ENCODE data around the gene CDHR5.

Gene CDHR5

DNA sequence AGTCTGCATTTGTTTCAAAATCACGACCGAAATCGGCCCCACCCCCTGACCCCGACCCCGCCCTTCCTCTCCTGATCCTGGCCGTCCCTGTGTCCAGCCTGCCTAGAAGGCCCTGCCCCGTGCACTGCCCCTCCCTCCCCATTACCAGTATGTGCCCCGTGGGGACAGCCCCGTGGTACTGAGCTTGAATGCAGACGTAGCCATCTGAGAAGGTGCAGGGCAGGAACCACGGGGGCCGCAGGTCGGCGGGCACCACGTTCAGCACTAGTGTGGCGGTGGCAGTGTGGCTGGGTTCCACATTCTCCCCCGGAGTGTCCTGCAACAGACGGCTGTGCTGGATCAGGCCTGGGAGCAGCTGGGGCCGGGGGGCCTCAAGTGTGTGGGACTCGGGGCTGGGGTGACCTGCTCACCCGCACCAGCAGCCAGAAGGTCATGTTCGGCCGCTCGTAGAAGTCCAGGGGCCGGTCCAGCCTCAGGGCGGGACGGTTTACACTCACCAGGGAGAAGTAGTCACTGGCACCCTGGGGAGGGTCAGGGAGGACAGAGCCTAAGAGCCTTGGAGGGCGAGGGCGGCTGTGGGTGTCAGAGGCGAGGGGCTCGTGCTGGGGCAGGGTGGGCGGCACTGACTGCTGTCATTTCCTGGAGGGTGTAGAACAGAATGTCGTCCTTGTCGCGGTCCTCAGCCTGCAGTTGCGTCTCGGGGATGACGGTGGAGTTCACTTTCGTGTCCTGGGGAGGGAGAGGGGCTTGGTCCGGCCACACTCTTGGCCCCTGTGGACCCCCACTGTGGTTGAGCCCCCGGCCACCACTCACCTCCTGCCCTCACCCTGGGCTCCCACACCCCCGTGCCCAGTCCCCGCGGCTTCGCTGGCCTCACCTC, 3.6 kb downstream of the CDHR5 start:
- no peak for DNase-seq

DNA sequence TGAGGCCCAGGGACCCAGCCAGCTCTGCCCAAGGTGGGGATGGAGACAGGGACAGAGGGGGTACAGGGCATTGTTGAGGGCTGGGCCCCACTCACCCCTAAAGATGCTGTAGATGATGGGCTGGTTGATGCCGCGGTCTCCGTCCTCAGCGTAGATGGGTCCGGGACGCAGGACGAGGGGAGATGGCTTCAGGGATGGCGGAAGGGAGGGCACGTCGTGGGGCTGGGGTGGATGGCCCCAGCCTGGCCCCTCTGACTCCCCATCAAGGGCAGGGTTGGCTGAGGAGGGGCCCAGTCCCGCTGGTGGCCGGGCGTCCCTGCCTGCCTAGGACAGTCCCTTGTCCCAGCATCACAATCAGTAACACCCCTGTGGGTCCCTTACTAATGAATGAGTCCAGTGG, 4.6 kb downstream of the CDHR5 start:
- DNase-seq, result no peak

DNA sequence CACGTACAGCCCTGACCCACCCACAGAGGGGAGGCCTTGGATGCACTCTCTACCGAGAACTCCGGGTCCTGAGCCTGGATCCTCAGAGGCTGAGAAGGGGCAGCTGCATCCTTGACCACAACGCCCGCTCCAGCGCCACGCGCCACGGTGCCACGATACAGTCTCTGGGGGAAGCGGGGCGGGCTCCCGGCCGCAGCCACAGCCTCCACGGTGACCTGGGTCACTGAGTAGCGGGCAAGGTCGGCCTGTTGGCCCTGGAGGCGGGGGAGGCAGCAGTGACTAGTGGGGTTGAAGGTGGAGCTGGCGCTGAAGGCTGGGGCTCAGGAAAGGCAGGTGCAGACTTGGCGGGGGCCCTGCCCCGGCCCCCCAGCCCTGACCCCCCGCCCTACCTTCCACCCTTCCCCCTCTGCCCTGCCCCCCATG, 5.1 kb downstream of the CDHR5 start:
- no peak for DNase-seq

DNA sequence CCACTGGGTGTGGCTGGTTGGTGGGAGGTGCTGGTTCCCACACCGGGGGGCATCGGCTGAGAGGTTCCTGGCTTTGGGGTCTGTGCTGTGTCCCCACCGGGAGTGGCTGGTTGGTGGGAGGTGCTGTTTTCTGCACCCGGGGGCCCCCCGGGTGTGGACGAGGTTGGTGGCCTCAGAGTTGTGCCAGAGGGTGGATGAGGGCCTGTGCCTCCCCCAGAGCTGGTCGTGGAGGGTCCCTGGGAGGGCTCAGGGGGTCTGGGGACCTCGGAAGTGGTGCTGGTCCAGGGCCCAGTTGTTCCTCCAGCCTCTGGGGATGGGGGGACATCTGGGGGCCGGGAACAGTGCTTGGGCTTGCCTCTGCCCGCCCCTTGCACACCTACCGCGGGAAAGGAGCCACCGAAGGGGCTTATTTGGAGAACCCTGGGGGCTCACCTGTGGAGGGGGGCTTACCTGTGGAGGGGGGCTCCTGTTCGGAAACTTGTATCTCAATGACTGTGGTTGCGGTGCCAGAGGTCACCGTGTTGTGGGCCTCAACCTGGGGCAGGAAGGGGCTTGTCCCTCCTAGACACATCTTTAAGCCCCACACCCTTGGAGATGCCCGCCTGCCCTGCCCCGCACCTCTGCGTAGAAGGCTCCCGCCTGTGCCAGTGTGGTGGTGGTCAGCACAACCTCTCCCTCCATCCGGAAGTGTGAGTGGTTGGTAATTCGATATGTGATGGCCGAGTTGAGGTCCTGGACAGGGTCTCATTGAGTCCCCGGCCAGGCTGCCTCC, 5.7 kb downstream of the CDHR5 start:
- DNase-seq, result no peak

DNA sequence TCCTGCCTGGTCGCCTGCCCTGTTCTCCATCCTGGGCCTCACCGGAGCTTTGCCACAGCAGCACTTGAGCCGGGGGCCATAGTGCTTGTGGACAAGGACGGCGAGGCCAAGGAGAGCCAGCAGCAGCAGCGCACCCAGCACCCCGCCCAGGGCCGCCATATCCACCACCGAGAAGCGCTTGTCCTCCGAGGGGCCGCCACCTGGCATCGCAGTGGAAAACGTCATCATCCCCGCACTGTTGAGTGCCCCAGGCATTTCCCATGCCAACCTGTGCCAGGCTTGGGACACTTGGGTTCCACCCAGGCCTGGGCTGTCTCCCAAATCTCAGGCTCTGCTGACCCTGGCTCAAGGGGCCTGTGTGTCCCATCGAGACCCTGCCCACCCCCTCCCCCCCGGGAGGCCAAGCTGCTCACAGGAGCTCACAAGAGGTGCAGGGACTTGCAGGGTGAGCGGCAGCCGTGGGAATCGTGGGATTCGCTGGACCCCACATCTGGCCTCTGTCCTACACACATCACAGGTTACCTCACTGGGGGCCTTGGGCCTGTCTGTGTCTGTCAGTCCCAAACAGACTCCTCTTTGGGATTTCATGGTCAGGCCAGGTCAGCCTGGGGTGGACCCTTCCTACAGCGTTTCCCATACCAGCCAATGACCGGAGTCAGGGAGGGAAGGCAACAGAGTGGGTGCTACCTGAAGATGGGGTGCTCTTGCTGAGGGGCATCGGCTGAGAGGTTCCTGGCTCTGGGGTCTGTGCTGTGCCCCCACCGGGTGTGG, 6.7 kb downstream of the CDHR5 start:
- DNase-seq, result no peak

DNA sequence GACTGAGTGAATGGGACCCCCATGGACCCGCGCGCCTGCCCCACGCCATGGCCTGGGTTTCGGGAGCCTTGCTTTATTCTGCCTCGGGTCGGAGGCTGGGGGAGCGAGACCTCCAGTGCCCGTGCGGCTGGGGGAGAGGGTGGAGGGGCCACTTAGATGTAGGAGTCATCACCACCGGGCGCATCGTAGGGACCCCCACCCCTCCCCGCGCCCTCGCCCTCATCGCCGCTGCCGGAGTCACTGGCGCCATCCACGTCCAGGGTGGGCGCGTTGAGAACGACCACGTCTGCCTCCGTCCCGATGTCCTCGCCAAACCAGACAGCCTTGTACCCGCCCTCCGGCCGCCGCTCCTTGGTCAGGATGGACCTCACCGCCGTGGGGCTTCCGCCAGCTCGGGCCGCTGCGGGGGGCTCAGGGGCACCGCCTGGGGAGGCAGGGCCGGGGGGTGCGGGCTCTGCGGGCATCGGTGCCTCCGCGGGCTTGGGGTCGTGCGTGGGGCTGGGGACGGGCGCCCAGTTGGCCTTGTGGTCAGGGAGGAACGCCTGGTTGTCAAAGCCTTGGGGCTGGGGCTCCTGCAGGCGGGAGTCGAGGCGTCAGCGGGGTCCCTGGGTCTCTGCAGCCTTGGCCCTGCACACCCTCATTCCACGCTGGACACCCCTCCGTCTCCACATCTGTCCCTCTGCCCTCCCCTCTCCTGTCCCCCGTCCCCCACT, 7.4 kb downstream of the CDHR5 start:
- DNase-seq, result no peak

DNA sequence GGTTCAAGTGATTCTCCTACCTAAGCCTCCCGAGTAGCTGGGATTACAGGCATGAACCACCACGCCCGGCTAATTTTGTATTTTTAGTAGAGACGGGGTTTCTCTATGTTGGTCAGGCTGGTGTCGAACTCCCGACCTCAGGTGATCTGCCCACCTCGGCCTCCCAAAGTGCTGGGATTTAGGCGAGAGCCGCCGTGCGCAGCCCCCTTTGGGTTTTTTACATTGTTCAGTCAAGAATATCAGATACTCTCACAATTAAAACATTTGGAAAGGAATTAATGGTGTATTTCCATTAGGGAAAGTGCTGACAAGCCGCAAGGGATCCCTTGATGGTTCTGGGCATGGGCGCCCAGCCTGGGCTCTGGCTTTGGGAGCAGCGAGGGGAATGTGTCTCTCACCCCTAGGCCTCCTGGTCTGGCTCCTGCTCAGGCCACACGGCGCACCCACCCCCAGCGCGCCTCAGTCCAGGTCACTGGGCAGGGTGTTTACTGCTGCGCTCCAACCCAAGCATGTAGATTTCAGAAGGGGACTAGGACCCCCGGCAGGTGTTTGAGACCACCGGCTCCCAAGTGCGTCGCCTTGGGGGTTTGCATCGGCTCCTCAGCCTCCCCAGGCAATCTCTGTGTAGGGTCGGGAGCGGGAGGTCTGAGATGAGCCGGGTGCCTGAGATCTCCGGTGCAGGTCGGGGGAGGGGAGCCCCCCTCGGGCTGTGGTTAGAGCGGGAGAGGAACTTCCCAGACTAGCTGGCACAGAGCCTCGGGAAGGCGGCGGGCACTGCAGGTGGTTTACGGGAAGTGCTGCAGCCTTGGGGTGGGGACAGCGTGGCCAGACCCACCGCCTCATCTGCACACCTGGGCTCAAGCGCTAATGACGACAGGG, 8.2 kb downstream of the CDHR5 start:
- DNase-seq, result no peak

DNA sequence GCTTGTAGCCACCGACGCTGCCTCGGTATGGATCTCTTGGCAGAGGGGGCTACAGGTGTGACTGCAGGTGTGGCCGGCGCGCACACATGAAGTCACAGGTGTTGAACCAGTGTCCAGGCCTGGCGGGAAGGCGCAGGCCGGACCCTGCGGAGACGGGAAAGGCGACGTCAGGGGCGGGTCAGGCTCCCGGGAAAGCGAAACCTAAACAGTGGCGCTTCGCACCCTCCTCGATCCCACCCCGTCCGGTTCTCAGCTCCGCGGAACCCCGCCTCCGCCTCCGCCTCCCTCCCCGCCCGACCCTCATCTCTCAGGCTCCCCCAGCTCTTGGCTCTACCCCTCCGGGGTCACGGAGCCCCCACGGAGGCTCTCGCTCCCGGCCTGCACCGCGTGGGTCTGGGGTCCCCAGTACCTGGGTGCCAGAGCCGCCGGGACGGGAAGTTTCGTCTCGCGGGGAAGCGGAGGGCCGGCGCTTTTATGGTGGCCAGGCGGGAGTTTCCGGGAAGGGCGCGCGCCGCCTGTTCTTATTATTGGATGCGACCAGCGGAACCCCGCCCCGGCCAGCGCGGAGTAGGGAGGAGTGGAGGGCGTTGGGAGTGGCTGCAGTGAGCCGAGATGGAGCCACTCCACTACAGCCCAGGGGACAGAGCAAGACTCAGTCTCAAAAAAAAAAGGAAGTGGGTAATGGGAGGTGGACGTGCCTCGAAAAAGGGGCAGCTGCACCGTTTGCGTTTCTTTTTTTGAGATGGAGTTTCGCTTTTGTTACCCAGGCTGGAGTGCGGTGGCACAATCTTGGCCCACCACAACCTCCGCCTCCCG, 9.0 kb downstream of the CDHR5 start, which contains the start of gene IRF7:
Gene IRF7 (minus strand): TSS at position 447 of the 816 bp plus-strand sequence. CDS start 586 bp downstream, outside the sequence.
- DNase-seq, result peak; percentile 83

DNA sequence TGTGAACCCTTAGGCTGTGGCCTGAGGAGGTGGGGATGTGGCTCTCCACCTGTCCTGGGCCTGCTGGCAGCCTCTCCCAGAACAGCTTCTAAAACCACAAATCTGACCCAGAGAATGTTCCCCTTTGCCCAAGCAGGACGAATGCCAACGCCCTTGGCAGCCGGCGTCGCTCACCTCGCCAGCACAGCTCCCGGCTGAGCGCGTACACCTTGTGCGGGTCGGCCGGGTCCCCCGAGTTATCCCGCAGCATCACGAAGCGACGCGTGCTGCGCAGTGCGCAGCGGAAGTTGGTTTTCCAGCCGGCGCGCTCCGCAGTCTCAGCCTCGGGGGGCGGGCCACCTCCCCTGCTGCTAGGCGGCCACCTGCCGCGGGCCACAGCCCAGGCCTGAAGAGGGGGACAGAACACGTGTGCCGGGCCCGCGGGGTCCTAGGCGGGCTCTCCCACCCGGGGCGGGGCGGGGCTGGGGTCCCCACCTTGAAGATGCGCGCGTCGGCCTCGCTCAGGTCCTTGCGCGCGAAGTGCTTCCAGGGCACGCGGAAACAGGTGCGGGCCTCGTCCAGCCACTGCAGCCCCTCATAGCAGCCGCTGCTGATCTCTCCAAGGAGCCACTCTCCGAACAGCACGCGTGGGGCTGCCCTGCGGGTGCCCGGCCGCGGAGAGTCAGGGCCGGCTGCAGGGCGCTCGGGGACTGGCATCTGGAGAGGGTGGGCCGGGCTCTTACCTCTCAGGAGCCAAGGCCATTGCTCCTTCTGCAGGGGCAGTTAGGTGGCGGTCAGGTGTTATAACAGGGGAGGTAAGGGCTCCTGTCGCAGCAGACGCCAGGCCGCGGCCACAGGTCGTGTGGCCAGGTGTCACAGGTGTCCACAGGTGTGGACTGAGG, 9.9 kb downstream of the CDHR5 start:
- DNase-seq, result no peak

DNA sequence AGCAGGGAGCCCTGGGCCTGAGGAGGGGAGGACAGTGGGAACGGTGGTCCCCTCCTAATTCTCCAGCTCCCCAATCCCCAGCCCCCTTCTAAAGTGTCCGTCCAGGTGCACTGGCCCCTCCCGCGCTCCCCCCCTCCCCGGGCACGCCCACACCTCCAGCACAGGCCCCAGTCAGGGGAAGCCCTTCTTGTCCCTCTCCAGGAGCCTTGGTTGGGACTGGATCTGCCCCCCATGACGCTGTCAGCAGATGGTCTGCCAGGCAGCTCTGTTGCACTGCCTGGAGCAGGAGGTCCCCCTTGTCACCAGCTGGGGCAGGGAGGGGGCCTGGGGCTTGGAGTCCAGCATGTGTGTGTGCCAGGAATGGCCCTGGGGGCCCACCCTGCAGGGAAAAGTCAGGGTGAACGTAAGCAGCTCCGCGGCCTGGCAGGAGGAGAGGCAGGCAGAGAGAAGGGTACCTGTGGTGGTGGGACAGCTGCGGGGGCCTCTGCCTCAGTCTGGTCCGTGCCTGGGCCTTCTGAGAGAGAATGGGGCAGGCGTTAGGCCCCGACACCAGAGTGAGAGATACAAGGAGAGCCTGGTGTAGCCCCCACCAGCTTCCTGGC, 10.6 kb downstream of the CDHR5 start:
- no peak for DNase-seq

DNA sequence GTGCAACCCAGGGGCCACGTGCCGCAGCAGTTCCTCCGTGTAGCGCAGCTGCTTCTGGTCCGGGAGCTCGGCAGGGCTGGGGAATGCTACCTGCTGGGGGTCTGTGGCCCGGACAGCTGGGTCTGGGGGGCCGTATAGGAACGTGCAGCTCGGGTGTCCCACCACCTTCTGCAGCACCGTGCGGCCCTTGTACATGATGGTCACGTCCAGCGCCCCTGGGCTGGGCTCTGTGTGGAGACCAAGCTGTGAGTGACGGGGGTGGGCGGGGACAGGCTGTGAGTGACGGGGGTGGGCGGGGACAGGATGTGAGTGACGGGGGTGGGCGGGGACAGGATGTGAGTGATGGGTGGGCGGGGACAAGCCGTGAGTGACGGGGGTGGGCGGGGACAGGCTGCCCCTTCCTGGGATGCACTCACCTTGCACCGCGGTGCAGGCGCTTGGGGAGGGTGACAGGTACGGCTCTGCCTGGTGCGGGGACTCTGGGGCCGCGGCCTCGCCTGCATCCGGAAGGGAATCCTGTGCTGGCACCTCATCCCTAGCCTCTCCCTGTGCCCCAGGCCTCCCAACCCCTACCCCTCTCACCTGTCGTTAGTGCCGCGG, 11.3 kb downstream of the CDHR5 start:
- DNase-seq, result peak; percentile 47

DNA sequence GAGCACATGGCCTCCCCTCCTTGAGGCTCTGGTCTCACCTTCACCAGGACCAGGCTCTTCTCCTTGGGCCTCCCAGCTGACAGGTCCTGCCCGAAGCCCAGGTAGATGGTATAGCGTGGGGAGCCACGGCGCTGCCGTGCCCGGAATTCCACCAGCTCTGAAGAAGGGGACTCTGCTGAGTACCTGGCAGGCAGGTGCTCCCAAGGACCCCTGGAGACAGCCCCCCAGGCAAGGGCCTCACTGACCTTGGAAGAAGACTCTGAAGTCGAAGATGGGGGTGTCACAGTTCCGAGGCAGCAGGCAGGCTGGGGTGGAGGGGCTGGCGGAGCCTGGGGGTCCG, 11.8 kb downstream of the CDHR5 start:
- DNase-seq, result no peak

DNA sequence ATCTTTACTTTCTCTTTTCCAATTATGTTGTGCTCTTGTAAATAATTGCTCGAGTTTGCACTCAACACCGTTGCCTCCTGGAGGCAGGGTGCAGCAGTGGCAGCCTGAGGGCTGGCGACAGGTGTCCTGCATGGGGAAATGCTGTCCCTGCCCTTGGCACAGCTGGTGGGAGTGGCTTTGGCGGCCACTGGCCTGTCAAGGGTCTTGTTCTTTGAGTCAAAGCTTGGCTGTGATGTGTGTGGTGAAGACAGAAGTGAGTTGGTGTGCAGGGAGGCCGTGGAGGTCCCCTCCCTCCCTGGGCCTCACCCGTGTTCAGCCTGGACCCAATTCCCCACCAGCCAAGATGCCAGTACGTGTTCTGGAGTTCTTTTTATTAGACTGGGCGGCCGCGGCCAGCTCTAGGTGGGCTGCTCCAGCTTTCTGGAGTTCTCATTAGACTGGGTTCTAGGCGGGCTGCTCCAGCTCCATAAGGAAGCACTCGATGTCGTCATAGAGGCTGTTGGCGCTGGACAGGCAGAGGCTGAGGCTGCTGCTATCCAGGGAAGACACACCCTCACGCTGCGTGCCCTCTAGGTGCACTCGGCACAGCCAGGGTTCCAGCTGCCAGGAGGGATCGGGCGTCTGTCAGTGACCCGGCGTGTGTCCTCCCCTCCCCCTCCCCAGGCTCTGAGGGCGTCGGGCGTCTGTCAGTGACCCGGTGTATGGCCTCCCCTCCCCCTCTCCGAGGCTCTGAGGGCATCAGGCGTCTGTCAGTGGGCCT, 12.4 kb downstream of the CDHR5 start:
- peak; percentile 46 for DNase-seq

DNA sequence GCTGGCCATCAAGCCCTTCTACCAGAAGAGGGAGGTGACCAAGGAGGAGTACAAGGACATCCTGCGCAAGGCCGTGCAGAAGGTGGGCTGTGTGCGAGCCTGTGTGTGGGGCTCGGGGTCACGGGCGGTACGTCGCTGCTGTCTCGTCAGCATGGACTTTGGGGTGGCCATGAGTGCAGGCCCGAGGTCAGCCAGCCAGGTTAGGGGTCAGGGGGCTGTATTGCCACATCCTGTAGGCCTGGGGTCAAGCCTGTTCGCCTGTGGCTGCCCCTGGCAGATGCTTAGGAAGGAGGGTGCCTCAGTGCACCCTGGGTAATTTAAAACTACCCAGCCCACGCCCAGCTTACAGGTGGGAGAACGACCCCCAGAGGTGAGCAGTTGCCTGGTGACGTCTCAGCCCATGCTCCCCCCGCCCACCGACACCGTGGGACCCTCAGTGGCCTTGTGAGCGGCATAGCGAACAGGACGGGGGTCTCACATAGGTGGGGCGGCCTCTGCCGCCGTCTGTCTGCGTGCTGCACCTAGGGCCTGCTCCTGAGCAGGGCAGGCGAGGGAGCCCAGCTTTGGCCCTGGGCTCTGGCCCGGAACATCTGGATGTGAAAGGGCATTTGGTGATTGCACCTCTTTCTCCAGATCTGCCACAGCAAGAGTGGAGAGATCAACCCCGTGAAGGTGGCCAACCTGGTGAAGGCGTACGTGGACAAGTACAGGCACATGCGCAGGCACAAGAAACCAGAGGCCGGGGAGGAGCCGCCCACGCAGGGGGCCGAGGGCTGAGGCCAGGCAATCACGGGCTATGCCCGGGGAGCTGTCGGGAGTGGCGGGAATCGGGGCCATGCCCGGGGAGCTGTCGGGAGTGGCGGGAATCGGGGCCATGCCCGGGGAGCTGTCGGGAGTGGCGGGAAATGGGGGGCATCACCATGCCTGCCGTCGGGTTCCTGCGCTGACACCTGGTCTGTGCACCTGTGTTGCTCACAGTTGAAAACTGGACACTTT, 13.5 kb downstream of the CDHR5 start:
- no peak for DNase-seq

DNA sequence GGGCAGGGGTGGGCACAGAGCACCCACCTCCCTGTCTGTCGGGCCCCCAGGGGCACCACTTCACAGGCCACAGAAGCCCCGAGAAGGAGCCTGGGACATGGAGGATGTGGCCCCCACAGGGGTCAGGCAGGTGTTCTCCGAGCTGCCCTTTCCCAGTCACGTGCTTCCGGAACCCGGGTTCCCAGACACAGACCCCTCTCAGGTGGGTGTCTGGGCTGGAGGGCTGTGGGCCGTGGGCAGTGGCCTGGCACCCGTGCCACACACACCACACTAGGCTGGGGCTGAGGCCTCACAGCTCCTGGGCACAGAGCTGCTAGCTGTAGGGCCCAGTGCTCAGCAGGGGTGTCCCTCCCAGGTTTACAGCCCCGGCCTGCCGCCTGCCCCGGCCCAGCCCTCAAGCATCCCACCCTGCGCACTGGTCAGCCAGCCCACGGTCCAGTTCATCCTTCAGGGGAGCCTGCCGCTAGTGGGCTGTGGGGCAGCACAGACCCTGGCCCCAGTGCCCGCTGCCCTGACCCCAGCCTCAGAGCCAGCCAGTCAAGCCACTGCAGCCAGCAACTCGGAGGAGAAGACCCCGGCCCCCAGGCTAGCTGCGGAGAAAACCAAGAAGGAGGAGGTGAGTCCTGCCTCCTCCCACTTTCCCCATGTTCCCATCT, 14.5 kb downstream of the CDHR5 start:
- no peak for DNase-seq

DNA sequence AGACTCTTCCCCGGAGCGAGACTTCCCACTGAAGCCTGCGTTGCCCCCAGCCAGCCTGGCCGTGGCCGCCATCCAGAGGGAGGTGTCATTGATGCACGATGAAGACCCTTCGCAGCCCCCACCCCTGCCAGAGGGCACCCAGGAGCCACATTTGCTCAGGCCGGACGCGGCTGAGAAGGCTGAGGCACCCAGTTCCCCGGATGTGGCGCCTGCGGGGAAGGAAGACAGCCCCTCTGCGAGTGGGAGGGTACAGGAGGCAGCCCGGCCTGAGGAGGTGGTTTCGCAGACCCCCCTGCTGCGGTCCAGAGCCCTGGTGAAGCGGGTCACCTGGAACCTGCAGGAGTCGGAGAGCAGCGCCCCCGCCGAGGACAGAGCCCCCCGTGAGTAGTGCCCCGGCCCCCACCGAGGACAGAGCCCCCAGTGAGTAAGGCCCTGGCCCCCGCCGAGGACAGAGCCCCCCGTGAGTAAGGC, 15.4 kb downstream of the CDHR5 start:
- DNase-seq, result no peak
